DMS53 treated with DMSO at 0.1 percent for 48 hours (cell line): ENCODE measurements around the gene GH2.
A peak's percentile ranks its signal among the peaks of the same experiment; 100 is the strongest.

Source experiments
- DNase-seq: peaks from one replicate; lab custom pipeline; 2025; ENCODE audit not compliant: unreplicated experiment; lab: John Stamatoyannopoulos, UW

The GH2 gene

GRCh38 chr17:63842540-63843386, 39.0 kb downstream of the GH2 start, which contains the start of gene SMARCD2:
SMARCD2 (minus strand) TSS chr17:63842685; CDS start chr17:63842674, 11 bp downstream.
- peak; percentile 84 for DNase-seq

GRCh38 chr17:63842173-63842539, 39.6 kb downstream of the GH2 start:
- DNase-seq = no peak

GRCh38 chr17:63841350-63842172, 40.2 kb downstream of the GH2 start:
- DNase-seq = no peak

GRCh38 chr17:63840591-63841349, 41.0 kb downstream of the GH2 start:
- DNase-seq = no peak

GRCh38 chr17:63838631-63839171, 43.0 kb downstream of the GH2 start:
- no peak for DNase-seq

- DNase-seq = no peak
Measured at GRCh38 chr17:63837962-63838600, 43.7 kb downstream of the GH2 start.

- no peak for DNase-seq
Measured at GRCh38 chr17:63837480-63837879, 44.3 kb downstream of the GH2 start.

- no peak for DNase-seq
Measured at GRCh38 chr17:63836811-63837210, 44.9 kb downstream of the GH2 start.

- no peak for DNase-seq
Measured at GRCh38 chr17:63835167-63835720, 46.5 kb downstream of the GH2 start.

GRCh38 chr17:63834431-63835166, 47.1 kb downstream of the GH2 start:
- peak; percentile 34 for DNase-seq

GRCh38 chr17:63833741-63834373, 47.9 kb downstream of the GH2 start:
- no peak for DNase-seq

GRCh38 chr17:63833026-63833740, 48.6 kb downstream of the GH2 start:
- DNase-seq = no peak

GRCh38 chr17:63832455-63832854, 49.3 kb downstream of the GH2 start:
- no peak for DNase-seq

- no peak for DNase-seq
Measured at GRCh38 chr17:63832014-63832413, 49.7 kb downstream of the GH2 start.

GRCh38 chr17:63831505-63831904, 50.2 kb downstream of the GH2 start:
- no peak for DNase-seq

GRCh38 chr17:63830904-63831491, 50.7 kb downstream of the GH2 start:
- no peak for DNase-seq

- DNase-seq = no peak
Measured at GRCh38 chr17:63830278-63830677, 51.5 kb downstream of the GH2 start.
